WERI-Rb-1 (cell line): ENCODE results near the gene ETFRF1.

Experiments used
- DNase-seq: peaks from one replicate; pipeline ENCODE4 v3.0.0-alpha.2; 2020
- H3K27ac ChIP-seq: fragments of 250-450 bp; sonication (Bioruptor Pico); 2 replicates; pipeline ENCODE4 v1.5.1; 2020; ENCODE audit warnings: mild to moderate bottlenecking, moderate library complexity
- H3K27me3 ChIP-seq: fragments of 250-450 bp; sonication (Bioruptor Pico); 2 replicates; pipeline ENCODE4 v1.5.1; 2021; ENCODE audit warnings: mild to moderate bottlenecking, low read depth, moderate library complexity; ENCODE audit not compliant: insufficient read depth, severe bottlenecking
- H3K36me3 ChIP-seq: fragments of 250-450 bp; sonication (Bioruptor Pico); 2 replicates; pipeline ENCODE4 v1.5.1; 2020; ENCODE audit warnings: mild to moderate bottlenecking, moderate library complexity
- H3K4me3 ChIP-seq: 2 replicates; pipeline ENCODE4 v1.5.1; 2011; ENCODE audit warnings: low read depth, mild to moderate bottlenecking, control low read depth, low read length
- H3K9me3 ChIP-seq: fragments of 250-450 bp; sonication (Bioruptor Pico); 2 replicates; pipeline ENCODE4 v1.5.1; 2021; ENCODE audit warnings: mild to moderate bottlenecking, moderate library complexity; ENCODE audit not compliant: severe bottlenecking
- CTCF ChIP-seq: IDR thresholded peaks from 2 replicates; pipeline ENCODE4 v1.5.1; 2011; ENCODE audit warnings: low read depth, mild to moderate bottlenecking, control low read depth, inconsistent platforms, low read length

The ETFRF1 gene

GRCh38 chr12:25197608-25198007 is 2.6 kb downstream of the ETFRF1 start:
- TF ChIP-seq CTCF = no peak

GRCh38 chr12:25200703-25201102 is 5.7 kb downstream of the ETFRF1 start:
- no peak overlapping the region for H3K4me3 ChIP-seq
- TF ChIP-seq CTCF = no peak
- H3K9me3 ChIP-seq = no peaks in the 10 kb centered on the region
- no peaks in the 10 kb centered on the region for H3K36me3 ChIP-seq
- H3K27me3 ChIP-seq = no peaks in the 10 kb centered on the region
- H3K27ac ChIP-seq = no peak overlapping the region
- DNase-seq = no peak

More at GRCh38 chr12:25197608-25198007, 2.6 kb downstream of the ETFRF1 start:
- Histone ChIP-seq H3K4me3 (no peak overlapping the region), H3K27me3 (no peaks in the 10 kb centered on the region), H3K36me3 (no peaks in the 10 kb centered on the region), H3K9me3 (no peaks in the 10 kb centered on the region), H3K27ac (no peak overlapping the region)
- no peak for DNase-seq

GRCh38 chr12:25202137-25202536 is 7.1 kb downstream of the ETFRF1 start:
- H3K27ac ChIP-seq = no peak overlapping the region

GRCh38 chr12:25207411-25207810 is 12.4 kb downstream of the ETFRF1 start:
- no peak for TF ChIP-seq CTCF
- Histone ChIP-seq H3K36me3 (no peaks in the 10 kb centered on the region; the same call in none of the 2 replicates), H3K27ac (no peak overlapping the region), H3K4me3 (no peak overlapping the region), H3K9me3 (no peaks in the 10 kb centered on the region), H3K27me3 (no peaks in the 10 kb centered on the region)
- DNase-seq = no peak

More at GRCh38 chr12:25202137-25202536, 7.1 kb downstream of the ETFRF1 start:
- no peak for TF ChIP-seq CTCF
- no peaks in the 10 kb centered on the region for H3K27me3 ChIP-seq
- H3K36me3 ChIP-seq = no peaks in the 10 kb centered on the region
- DNase-seq = no peak
- no peak overlapping the region for H3K4me3 ChIP-seq
- H3K9me3 ChIP-seq = no peaks in the 10 kb centered on the region

- Histone ChIP-seq H3K36me3 (no peaks in the 10 kb centered on the region; the same call in none of the 2 replicates), H3K4me3 (no peak overlapping the region), H3K9me3 (no peaks in the 10 kb centered on the region), H3K27me3 (no peaks in the 10 kb centered on the region), H3K27ac (no peak overlapping the region)
- TF ChIP-seq CTCF = no peak
- DNase-seq = no peak
Measured at GRCh38 chr12:25207846-25208245, 12.8 kb downstream of the ETFRF1 start.

GRCh38 chr12:25208554-25208953 is 13.5 kb downstream of the ETFRF1 start:
- no peaks in the 10 kb centered on the region; the same call in none of the 2 replicates for H3K36me3 ChIP-seq
- no peak for TF ChIP-seq CTCF
- no peak overlapping the region for H3K4me3 ChIP-seq
- DNase-seq = no peak
- no peaks in the 10 kb centered on the region for H3K9me3 ChIP-seq
- no peaks in the 10 kb centered on the region for H3K27me3 ChIP-seq
- no peak overlapping the region for H3K27ac ChIP-seq
